GM19372 (cell line): ENCODE data around the gene SLC47A1.
"Not testable (repeated sequence)": the region's sequence is repeated elsewhere in the genome, so short reads cannot be mapped to it uniquely, and the experiment has no call there.

Source experiments
- ATAC-seq: cut with Tn5 transposase; IDR thresholded peaks from one replicate; pipeline ENCODE4 v1.9.1; 2021; ENCODE audit warnings: mild to moderate bottlenecking, low read depth, moderate library complexity; ENCODE audit not compliant: unreplicated experiment

The SLC47A1 gene

GRCh38 chr17:19519388-19520291 lies 14.0 kb upstream of the SLC47A1 start:
- ATAC-seq, result not testable (repeated sequence)

GRCh38 chr17:19520641-19521040 lies 13.0 kb upstream of the SLC47A1 start:
- no peak for ATAC-seq

- ATAC-seq, result no peak
These were observed 10.0 kb upstream of the SLC47A1 start for GRCh38 chr17:19523690-19524089.

- not testable (repeated sequence) for ATAC-seq
These were observed 6.7 kb upstream of the SLC47A1 start for GRCh38 chr17:19526950-19527349.

GRCh38 chr17:19531780-19532501 lies 1.7 kb upstream of the SLC47A1 start:
- no peak for ATAC-seq

- no peak for ATAC-seq
These were observed 477 bp upstream of the SLC47A1 start for GRCh38 chr17:19533036-19533717.

- no peak for ATAC-seq
These were observed 1.0 kb downstream of the SLC47A1 start for GRCh38 chr17:19534562-19535149.

- ATAC-seq, result no peak
These were observed 3.5 kb downstream of the SLC47A1 start for GRCh38 chr17:19537111-19537510.

- ATAC-seq, result no peak
These were observed 4.7 kb downstream of the SLC47A1 start for GRCh38 chr17:19538095-19539039.

- no peak for ATAC-seq
These were observed 5.4 kb downstream of the SLC47A1 start for GRCh38 chr17:19539040-19539399.

- ATAC-seq, result no peak
These were observed 6.2 kb downstream of the SLC47A1 start for GRCh38 chr17:19539841-19540311.

GRCh38 chr17:19540706-19541370 lies 7.2 kb downstream of the SLC47A1 start:
- no peak for ATAC-seq

GRCh38 chr17:19541445-19541844 lies 7.8 kb downstream of the SLC47A1 start:
- ATAC-seq, result no peak

GRCh38 chr17:19542247-19542646 lies 8.6 kb downstream of the SLC47A1 start:
- ATAC-seq, result no peak

- ATAC-seq, result no peak
These were observed 10.7 kb downstream of the SLC47A1 start for GRCh38 chr17:19544366-19544765.

- ATAC-seq, result no peak
These were observed 12.8 kb downstream of the SLC47A1 start for GRCh38 chr17:19546289-19547065.

GRCh38 chr17:19549746-19550623 lies 16.3 kb downstream of the SLC47A1 start:
- ATAC-seq, result no peak
